Mesothelial cell of epicardium (in vitro differentiated cells): ENCODE data around the gene ZFPM1. TPM values are rescaled to one million over a fixed set of nuclear protein-coding genes. Genes with fewer than 3 reads are reported as not detected.

ENCODE experiments used
- DNase-seq, 2 experiments: peaks; one replicate each; pipeline ENCODE4 v3.0.0; 2021; ENCODE audit warnings: low spot score in 2 of 2; ENCODE audit not compliant: unreplicated experiment in 2 of 2
- H3K27ac Mint-ChIP-seq: 2 replicates; pipeline ENCODE4 v1.8.0; 2021; ENCODE audit warnings: mixed read lengths
- H3K27me3 Mint-ChIP-seq: 2 replicates; pipeline ENCODE4 v1.8.0; 2021; ENCODE audit warnings: low read depth, mixed read lengths
- H3K36me3 Mint-ChIP-seq: 2 replicates; pipeline ENCODE4 v1.8.0; 2021; ENCODE audit warnings: mixed read lengths
- H3K4me1 Mint-ChIP-seq: 2 replicates; pipeline ENCODE4 v1.8.0; 2021; ENCODE audit warnings: mixed read lengths
- H3K4me3 Mint-ChIP-seq: 2 replicates; pipeline ENCODE4 v1.8.0; 2021; ENCODE audit warnings: mild to moderate bottlenecking, moderate library complexity, mixed read lengths
- H3K9me3 Mint-ChIP-seq: 2 replicates; pipeline ENCODE4 v1.8.0; 2021; ENCODE audit warnings: mixed read lengths
- CTCF ChIP-seq: fragments of 200-600 bp; sonication (generic); IDR thresholded peaks from one replicate; pipeline ENCODE4 v1.5.0; 2021; ENCODE audit warnings: antibody characterized with exemption; ENCODE audit not compliant: unreplicated experiment
- total RNA-seq: library from RNA; stranded (reverse); gene quantifications from 3 replicates; pipeline ENCODE4 v1.2.1, GENCODE V29; 2021

Gene ZFPM1
- total RNA-seq, 1 donor from 2014 or later, result 56.2 TPM

GRCh38 chr16:88464447-88465318 lies 11.6 kb downstream of the ZFPM1 start:
- no peaks in the 10 kb centered on the region for H3K27me3 Mint-ChIP-seq
- no peaks in the 10 kb centered on the region for H3K36me3 Mint-ChIP-seq
- H3K4me1 Mint-ChIP-seq, result peaks cover 48% of the 10 kb centered on the region
- peak overlapping the region; percentile 96 for H3K27ac Mint-ChIP-seq
- DNase-seq, result peak in 1 of 2 experiments; percentile 52
- H3K9me3 Mint-ChIP-seq, result no peaks in the 10 kb centered on the region
- TF ChIP-seq CTCF, result no peak
- H3K4me3 Mint-ChIP-seq, result peak overlapping the region; percentile 28

- no peak overlapping the region for H3K4me3 Mint-ChIP-seq
- H3K4me1 Mint-ChIP-seq, result peaks cover 44% of the 10 kb centered on the region
- H3K36me3 Mint-ChIP-seq, result no peaks in the 10 kb centered on the region
- peak overlapping the region; percentile 96 for H3K27ac Mint-ChIP-seq
- H3K27me3 Mint-ChIP-seq, result no peaks in the 10 kb centered on the region
- TF ChIP-seq CTCF, result no peak
- DNase-seq, result no peak
- no peaks in the 10 kb centered on the region for H3K9me3 Mint-ChIP-seq
These were observed 12.4 kb downstream of the ZFPM1 start for GRCh38 chr16:88465387-88465983.

GRCh38 chr16:88466175-88466862 lies 13.2 kb downstream of the ZFPM1 start:
- DNase-seq, result no peak
- H3K36me3 Mint-ChIP-seq, result no peaks in the 10 kb centered on the region
- peaks cover 44% of the 10 kb centered on the region for H3K4me1 Mint-ChIP-seq
- H3K27ac Mint-ChIP-seq, result peak overlapping the region; percentile 6
- no peaks in the 10 kb centered on the region for H3K27me3 Mint-ChIP-seq
- H3K4me3 Mint-ChIP-seq, result no peak overlapping the region
- TF ChIP-seq CTCF, result no peak
- no peaks in the 10 kb centered on the region for H3K9me3 Mint-ChIP-seq

- Mint-ChIP-seq H3K36me3 (no peaks in the 10 kb centered on the region), H3K27me3 (no peaks in the 10 kb centered on the region), H3K4me3 (no peak overlapping the region), H3K27ac (no peak overlapping the region), H3K4me1 (peaks cover 38% of the 10 kb centered on the region), H3K9me3 (no peaks in the 10 kb centered on the region)
- no peak for DNase-seq
- TF ChIP-seq CTCF, result no peak
These were observed 13.9 kb downstream of the ZFPM1 start for GRCh38 chr16:88466949-88467348.

GRCh38 chr16:88467541-88467944 lies 14.5 kb downstream of the ZFPM1 start:
- H3K36me3 Mint-ChIP-seq, result no peaks in the 10 kb centered on the region
- DNase-seq, result no peak
- H3K4me3 Mint-ChIP-seq, result no peak overlapping the region
- H3K27me3 Mint-ChIP-seq, result no peaks in the 10 kb centered on the region
- peak overlapping the region; percentile 30 for H3K27ac Mint-ChIP-seq
- no peaks in the 10 kb centered on the region for H3K9me3 Mint-ChIP-seq
- H3K4me1 Mint-ChIP-seq, result peaks cover 39% of the 10 kb centered on the region
- TF ChIP-seq CTCF, result no peak
